ENCODE measurements around the gene ADIPOR2.
A peak's percentile ranks its signal among the peaks of the same experiment; 100 is the strongest.

The ADIPOR2 gene

GRCh38 chr12:1656902-1657301 lies 34.0 kb upstream of the ADIPOR2 start:
- TF ChIP-seq, protein P1, sequence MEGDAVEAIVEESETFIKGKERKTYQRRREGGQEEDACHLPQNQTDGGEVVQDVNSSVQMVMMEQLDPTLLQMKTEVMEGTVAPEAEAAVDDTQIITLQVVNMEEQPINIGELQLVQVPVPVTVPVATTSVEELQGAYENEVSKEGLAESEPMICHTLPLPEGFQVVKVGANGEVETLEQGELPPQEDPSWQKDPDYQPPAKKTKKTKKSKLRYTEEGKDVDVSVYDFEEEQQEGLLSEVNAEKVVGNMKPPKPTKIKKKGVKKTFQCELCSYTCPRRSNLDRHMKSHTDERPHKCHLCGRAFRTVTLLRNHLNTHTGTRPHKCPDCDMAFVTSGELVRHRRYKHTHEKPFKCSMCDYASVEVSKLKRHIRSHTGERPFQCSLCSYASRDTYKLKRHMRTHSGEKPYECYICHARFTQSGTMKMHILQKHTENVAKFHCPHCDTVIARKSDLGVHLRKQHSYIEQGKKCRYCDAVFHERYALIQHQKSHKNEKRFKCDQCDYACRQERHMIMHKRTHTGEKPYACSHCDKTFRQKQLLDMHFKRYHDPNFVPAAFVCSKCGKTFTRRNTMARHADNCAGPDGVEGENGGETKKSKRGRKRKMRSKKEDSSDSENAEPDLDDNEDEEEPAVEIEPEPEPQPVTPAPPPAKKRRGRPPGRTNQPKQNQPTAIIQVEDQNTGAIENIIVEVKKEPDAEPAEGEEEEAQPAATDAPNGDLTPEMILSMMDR (IDR thresholded peaks at IDR 0.05; ENCODE audit: low read length, missing control alignments), result no peak
- no peak overlapping the region for H3K4me3 ChIP-seq (replicated peaks; ENCODE audit: low read depth, low read length)
- DNase-seq (ENCODE audit: low read depth), result no peak

DNA sequence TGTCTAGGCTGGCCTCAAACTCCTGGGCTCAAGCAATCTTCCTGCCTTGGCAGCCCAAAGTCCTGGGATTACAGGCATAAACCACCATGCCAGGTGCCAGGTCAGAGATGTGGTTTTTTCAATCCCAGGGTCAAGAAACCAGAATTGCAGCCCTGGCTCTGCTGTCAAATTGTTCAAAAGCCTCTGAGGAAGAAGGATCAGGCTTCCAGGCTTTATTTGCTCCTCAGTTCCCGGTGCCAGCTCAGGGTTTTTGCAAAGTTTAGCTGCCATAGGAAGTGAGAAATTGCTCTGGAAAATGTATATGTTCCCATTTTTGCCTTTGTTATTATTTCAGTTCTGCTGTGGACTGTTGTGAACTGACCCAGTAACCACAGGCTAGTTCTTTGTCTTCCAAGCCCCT lies 33.2 kb upstream of the ADIPOR2 start:
- H3K4me3 ChIP-seq (replicated peaks; ENCODE audit: low read depth, low read length), result no peak overlapping the region
- DNase-seq (ENCODE audit: low read depth), result no peak
- TF ChIP-seq, protein P1 (IDR thresholded peaks at IDR 0.05; ENCODE audit: low read length, missing control alignments), result no peak

DNA sequence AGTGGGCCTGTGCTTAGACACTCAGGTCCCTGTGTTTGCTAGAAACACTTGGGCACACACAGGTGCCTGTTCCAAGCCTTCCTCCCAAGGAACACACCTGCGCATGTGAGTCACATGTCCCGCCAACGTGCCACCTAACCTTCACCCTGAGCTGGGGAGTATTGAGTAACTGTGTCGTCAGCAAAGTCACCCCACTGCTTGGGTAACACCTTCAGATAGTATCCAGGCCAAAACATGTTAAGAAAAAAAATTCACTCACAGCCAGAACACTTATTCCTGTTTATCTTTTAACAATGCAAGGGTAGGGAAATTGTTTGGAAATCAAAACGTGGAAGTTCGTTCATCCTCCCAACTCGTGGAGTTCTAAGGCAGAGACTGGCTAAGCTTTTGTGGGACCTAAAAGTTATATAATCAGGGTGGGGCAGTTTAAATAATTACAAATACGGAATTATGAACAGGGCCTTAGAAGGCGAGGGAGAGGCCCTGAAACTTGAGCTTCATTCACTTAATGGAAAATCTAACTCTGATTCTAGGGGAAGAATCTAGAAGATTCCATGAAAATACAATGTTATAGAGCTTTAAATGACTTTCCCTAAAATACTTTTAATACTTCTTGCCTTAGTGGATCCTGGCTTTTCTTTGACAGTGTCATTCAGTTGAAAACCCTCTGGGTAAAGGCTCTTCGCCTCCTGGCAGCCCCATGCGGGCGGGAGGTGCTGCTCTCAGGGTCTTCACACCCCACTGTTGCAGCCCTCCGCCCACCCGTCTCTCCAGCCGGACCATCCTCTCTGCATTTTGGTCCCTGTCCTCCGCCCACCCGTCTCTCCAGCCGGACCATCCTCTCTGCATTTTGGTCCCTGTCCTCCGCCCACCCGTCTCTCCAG lies 30.3 kb upstream of the ADIPOR2 start:
- peak; percentile 72 for DNase-seq (ENCODE audit: low read depth)
- no peak overlapping the region for H3K4me3 ChIP-seq (replicated peaks; ENCODE audit: low read depth, low read length)
- TF ChIP-seq, protein P1 (IDR thresholded peaks at IDR 0.05; ENCODE audit: low read length, missing control alignments), result no peak

- peak; percentile 93 for DNase-seq (ENCODE audit: low read depth)
- peak overlapping the region; percentile 53 for H3K4me3 ChIP-seq (replicated peaks; ENCODE audit: low read depth, low read length)
- TF ChIP-seq, protein P1 (IDR thresholded peaks at IDR 0.05; ENCODE audit: low read length, missing control alignments), result no peak
Observed at GRCh38 chr12:1661553-1662335, 29.1 kb upstream of the ADIPOR2 start.

GRCh38 chr12:1662761-1663439 lies 28.0 kb upstream of the ADIPOR2 start:
- TF ChIP-seq, protein P1 (IDR thresholded peaks at IDR 0.05; ENCODE audit: low read length, missing control alignments), result peak; percentile 52

GRCh38 chr12:1663440-1664132 lies 27.3 kb upstream of the ADIPOR2 start:
- TF ChIP-seq, protein P1 (IDR thresholded peaks at IDR 0.05; ENCODE audit: low read length, missing control alignments), result no peak
- DNase-seq (ENCODE audit: low read depth), result no peak
- H3K4me3 ChIP-seq (replicated peaks; ENCODE audit: low read depth, low read length), result no peak overlapping the region

More at GRCh38 chr12:1662761-1663439, 28.0 kb upstream of the ADIPOR2 start:
- H3K4me3 ChIP-seq (replicated peaks; ENCODE audit: low read depth, low read length), result no peak overlapping the region
- DNase-seq (ENCODE audit: low read depth), result peak; percentile 54
